Upper lobe of left lung (tissue), 6 donors: ENCODE results near the gene L3MBTL1. TPM values are rescaled to one million over a fixed set of nuclear protein-coding genes. Genes with fewer than 3 reads are reported as not detected.

Experiments used
- ATAC-seq, 2 donors: fragments of 200-7000 bp; cut with Tn5 transposase; one replicate each; pipeline ENCODE4 v1.9.1; 2022; ENCODE audit warnings: mild to moderate bottlenecking in 2 of 2, moderate library complexity in 2 of 2; ENCODE audit not compliant: low FRiP score in 2 of 2
- DNase-seq, 2 donors: peaks; one replicate each; pipeline ENCODE4 v3.0.0-alpha.2; 2019 to 2020
- H3K27ac ChIP-seq, 4 donors: fragments of 200-600 bp; sonication (generic); one replicate each; pipeline ENCODE4 v1.5.1; 2016 to 2019
- H3K27me3 ChIP-seq, 4 donors: fragments of 200-600 bp; sonication (generic); one replicate each; pipeline ENCODE4 v1.5.1; 2017 to 2019
- H3K36me3 ChIP-seq, 4 donors: fragments of 200-600 bp; sonication (generic); one replicate each; pipeline ENCODE4 v1.5.1; 2016 to 2019
- H3K4me1 ChIP-seq, 4 donors: fragments of 200-600 bp; sonication (generic); one replicate each; pipeline ENCODE4 v1.5.1; 2018 to 2019
- H3K4me3 ChIP-seq, 4 donors: fragments of 200-600 bp; sonication (generic); one replicate each; pipeline ENCODE4 v1.5.1; 2017 to 2019; ENCODE audit warnings: mild to moderate bottlenecking in 2 of 4, moderate library complexity in 1 of 4
- H3K9me3 ChIP-seq, 4 donors: fragments of 200-600 bp; sonication (generic); one replicate each; pipeline ENCODE4 v1.5.1; 2018 to 2019
- EP300 ChIP-seq, 4 donors: sonication (generic); formaldehyde crosslinking; IDR thresholded peaks; one replicate each; pipeline ENCODE4 v1.5.1; 2017; ENCODE audit warnings: antibody characterized with exemption in 4 of 4, control low read depth in 2 of 4
- POLR2A ChIP-seq, 4 donors: fragments of 450-650 bp; IDR thresholded peaks; one replicate each; pipeline ENCODE4 v1.5.1; 2016 to 2017; ENCODE audit warnings: antibody characterized with exemption in 4 of 4, mild to moderate bottlenecking in 2 of 4
- POLR2AphosphoS5 ChIP-seq, 2 donors: sonication (generic); formaldehyde crosslinking; IDR thresholded peaks; one replicate each; pipeline ENCODE4 v1.5.1; 2017; ENCODE audit warnings: antibody characterized with exemption in 2 of 2
- WGBS, 2 donors: methylation state at CpG; one replicate each; pipeline ENCODE4 v1.1.5; 2017 to 2018; 5-methylcytosine and 5-hydroxymethylcytosine counted together
- total RNA-seq, 6 donors: library from RNA; depleted of rRNA in 4 of 6; stranded (reverse); fragments of >200 nt in 4 of 6; gene quantifications; one replicate each; pipeline versions ENCODE4 v1.1.0 to v1.2.1, GENCODE V29; 2016 to 2021
- TF ChIP-seq, protein P1 (sequence below), 6 experiments: fragments of 450-650 bp in 4 of 6; fragments of 200-600 bp in 2 of 6; sonication (generic) in 2 of 6; IDR thresholded peaks; one replicate each; pipeline ENCODE4 v1.5.1; 2016 to 2019; ENCODE audit warnings: antibody characterized with exemption in 6 of 6
- donor health status: DM: no; HTN: no; CAD: no; lungs with moderate emphysema.
- donor health status: DM: no; HTN: yes; CAD: no; lungs with severe emphysema.

The L3MBTL1 gene
- total RNA-seq, 6 donors from 2014 or later = 4.9 to 50.3 (median 11.3) TPM

DNA sequence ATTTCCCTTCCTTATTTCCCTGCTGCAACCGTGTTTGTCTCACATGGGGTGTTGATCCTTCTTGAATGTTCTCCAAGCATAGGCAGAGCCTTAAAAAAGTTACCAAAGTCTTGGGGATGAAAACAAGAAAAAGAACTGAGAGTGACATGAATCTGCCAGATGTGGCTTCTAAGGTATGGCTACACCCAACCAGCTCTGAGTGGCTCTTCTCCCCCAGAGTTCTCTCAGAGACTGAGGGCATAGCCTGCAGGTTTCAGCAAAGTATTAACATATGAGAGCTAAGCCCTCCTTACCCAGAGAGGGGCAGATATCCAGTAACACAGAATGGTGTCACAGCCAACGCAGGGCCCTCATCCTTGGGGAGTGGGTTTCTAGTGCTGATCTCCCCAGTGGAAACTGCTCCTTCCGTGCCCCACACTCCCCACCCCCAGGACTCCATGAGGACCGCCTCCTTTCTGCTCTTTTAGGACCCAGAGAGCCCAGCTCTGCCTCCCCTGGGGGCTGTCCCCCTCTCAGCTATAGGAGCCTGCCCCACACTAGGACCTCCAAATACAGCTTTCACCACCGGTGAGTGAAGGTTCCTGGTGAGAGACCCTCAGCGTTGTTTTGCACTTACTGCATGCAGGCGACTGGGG, 28.0 kb downstream of the L3MBTL1 start:
- peaks cover 0 to 18% (median 2%) of the 10 kb centered on the region in 4 donors for H3K36me3 ChIP-seq
- H3K27ac ChIP-seq = no peak overlapping the region
- H3K4me3 ChIP-seq = no peak overlapping the region
- 82 to 92% methylated on average over 7 of the region's 7 CpGs for WGBS, 2 donors
- TF ChIP-seq, protein P1, sequence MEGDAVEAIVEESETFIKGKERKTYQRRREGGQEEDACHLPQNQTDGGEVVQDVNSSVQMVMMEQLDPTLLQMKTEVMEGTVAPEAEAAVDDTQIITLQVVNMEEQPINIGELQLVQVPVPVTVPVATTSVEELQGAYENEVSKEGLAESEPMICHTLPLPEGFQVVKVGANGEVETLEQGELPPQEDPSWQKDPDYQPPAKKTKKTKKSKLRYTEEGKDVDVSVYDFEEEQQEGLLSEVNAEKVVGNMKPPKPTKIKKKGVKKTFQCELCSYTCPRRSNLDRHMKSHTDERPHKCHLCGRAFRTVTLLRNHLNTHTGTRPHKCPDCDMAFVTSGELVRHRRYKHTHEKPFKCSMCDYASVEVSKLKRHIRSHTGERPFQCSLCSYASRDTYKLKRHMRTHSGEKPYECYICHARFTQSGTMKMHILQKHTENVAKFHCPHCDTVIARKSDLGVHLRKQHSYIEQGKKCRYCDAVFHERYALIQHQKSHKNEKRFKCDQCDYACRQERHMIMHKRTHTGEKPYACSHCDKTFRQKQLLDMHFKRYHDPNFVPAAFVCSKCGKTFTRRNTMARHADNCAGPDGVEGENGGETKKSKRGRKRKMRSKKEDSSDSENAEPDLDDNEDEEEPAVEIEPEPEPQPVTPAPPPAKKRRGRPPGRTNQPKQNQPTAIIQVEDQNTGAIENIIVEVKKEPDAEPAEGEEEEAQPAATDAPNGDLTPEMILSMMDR (IDR thresholded peaks at IDR 0.05) = no peak
- no peak for TF ChIP-seq EP300 (IDR thresholded peaks at IDR 0.05)
- no peak for TF ChIP-seq POLR2AphosphoS5 (IDR thresholded peaks at IDR 0.05)
- TF ChIP-seq POLR2A (IDR thresholded peaks at IDR 0.05) = no peak
- ATAC-seq (no peak), DNase-seq (no peak)
- H3K9me3 ChIP-seq = no peaks in the 10 kb centered on the region
- no peaks in the 10 kb centered on the region for H3K4me1 ChIP-seq
- H3K27me3 ChIP-seq = no peaks in the 10 kb centered on the region

DNA sequence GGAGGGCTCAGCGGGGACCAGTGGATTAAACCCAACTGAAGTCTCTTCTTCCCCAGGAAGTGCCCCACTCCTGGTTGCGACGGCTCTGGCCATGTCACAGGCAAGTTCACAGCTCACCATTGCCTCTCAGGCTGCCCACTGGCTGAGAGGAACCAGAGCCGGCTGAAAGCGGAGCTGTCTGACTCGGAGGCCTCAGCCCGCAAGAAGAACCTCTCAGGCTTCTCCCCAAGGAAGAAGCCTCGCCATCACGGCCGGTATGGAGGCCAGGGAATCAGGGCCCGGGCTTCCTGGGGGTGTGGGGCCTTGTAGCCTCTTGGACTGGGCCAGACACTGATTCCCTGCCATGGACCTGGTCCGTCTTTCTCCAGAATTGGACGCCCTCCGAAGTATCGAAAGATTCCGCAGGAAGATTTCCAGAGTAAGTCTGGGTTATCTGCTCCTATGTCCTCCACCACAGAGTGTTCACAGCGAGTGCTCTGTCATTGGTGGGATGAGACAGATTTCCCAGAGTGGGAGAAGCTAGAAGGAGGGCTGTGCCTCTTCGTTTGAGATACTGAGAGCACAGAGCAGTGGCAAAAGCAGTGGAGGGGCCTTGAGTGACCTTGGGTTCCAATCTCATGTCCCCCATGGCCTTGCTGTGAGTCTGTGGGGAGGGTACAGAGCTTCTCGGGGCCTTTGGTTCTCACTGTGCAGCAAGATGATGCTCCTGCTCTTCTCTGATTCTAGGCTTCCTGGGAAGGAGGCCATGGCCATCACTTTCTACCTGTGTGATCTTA, 28.7 kb downstream of the L3MBTL1 start:
- no peak for ATAC-seq
- TF ChIP-seq, protein P1 (IDR thresholded peaks at IDR 0.05) = no peak
- TF ChIP-seq POLR2AphosphoS5 (IDR thresholded peaks at IDR 0.05) (no peak), EP300 (IDR thresholded peaks at IDR 0.05) (no peak), POLR2A (IDR thresholded peaks at IDR 0.05) (no peak)
- 88 to 91% methylated on average over 18 to 19 of the region's 19 CpGs for WGBS, 2 donors
- Histone ChIP-seq H3K4me3 (no peak overlapping the region), H3K4me1 (no peaks in the 10 kb centered on the region), H3K27ac (no peak overlapping the region), H3K27me3 (no peaks in the 10 kb centered on the region), H3K9me3 (no peaks in the 10 kb centered on the region), H3K36me3 (peaks cover 0 to 21% (median 2%) of the 10 kb centered on the region in 4 donors)
- no peak for DNase-seq

- 57% methylated on average over 2 of the region's 2 CpGs; no CpG with 5 or more reads in 1 of the 2 donors for WGBS, 2 donors
- TF ChIP-seq, protein P1 (IDR thresholded peaks at IDR 0.05) = no peak
- no peak for TF ChIP-seq EP300 (IDR thresholded peaks at IDR 0.05)
- no peak for TF ChIP-seq POLR2A (IDR thresholded peaks at IDR 0.05)
- TF ChIP-seq POLR2AphosphoS5 (IDR thresholded peaks at IDR 0.05) = no peak
Measured at GRCh38 chr20:43536817-43537440, 29.4 kb downstream of the L3MBTL1 start.

DNA sequence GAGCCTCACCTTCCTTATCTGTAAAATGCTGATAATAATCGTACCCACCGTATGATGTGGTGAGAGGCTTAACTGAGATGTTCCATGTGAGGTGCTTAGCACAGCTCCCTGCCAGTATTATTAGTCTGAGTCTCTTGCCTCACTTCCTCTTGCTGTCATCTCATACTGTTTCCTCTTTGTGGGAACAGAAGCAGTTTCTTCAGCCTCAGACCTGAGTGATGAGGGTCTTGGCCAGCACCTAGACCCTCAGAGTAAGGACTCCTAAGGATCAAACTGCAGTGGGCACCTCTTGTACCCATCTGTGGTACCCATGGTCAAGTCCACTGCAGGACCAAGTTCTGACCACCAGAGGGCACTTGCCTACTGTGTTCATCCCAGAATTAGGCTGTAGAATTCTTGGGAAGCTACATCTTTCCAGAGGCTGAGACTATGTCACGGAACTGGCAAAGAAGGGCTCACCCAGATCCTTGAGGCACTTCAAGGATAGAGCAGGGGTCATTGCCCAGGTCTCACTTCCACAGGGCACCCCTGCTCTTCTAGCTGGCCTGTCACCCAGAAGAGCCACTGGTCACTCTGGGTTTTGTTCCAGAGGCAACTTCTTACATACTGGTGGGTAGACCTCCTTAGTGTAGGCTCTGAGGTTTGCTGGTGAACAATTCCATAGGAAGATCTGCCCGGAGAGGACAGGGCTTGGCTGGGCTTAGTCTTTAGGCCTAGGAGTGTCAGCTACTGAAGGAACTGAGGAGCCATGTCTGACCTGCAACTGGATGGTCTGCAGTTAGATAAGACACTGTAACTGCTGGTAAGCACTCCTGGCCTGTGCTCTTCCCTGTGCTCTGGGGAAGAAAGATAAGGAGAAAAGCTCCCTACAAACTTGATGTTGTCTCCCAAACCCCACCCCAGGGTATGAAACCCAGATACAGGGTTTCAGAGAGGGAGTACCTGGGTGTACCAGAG, 30.7 kb downstream of the L3MBTL1 start:
- 57 to 61% methylated on average over 3 to 4 of the region's 4 CpGs for WGBS, 2 donors
- H3K9me3 ChIP-seq = no peaks in the 10 kb centered on the region
- ATAC-seq (peak; percentile 70 to 72), DNase-seq (peak in 1 of 2 donors; percentile 63)
- TF ChIP-seq, protein P1 (IDR thresholded peaks at IDR 0.05) = peak; percentile 75 to 88 (median 80)
- TF ChIP-seq EP300 (IDR thresholded peaks at IDR 0.05) = no peak
- no peak for TF ChIP-seq POLR2AphosphoS5 (IDR thresholded peaks at IDR 0.05)
- TF ChIP-seq POLR2A (IDR thresholded peaks at IDR 0.05) = no peak
- peaks cover 0 to 21% (median 2%) of the 10 kb centered on the region in 4 donors for H3K36me3 ChIP-seq
- H3K4me1 ChIP-seq = no peaks in the 10 kb centered on the region
- H3K4me3 ChIP-seq = no peak overlapping the region
- no peak overlapping the region for H3K27ac ChIP-seq
- no peaks in the 10 kb centered on the region for H3K27me3 ChIP-seq

More at GRCh38 chr20:43536817-43537440, 29.4 kb downstream of the L3MBTL1 start:
- H3K4me3 ChIP-seq = no peak overlapping the region
- H3K9me3 ChIP-seq = no peaks in the 10 kb centered on the region
- ATAC-seq (no peak), DNase-seq (no peak)
- no peaks in the 10 kb centered on the region for H3K27me3 ChIP-seq
- H3K4me1 ChIP-seq = no peaks in the 10 kb centered on the region
- H3K36me3 ChIP-seq = peaks cover 0 to 21% (median 2%) of the 10 kb centered on the region in 4 donors
- no peak overlapping the region for H3K27ac ChIP-seq
